GM10248 (cell line): ENCODE measurements around the gene IFI27L1.

Experiments
- CTCF ChIA-PET: fragments of 300-600 bp; sonication (Branson Sonifier 250); formaldehyde crosslinking; extraction: SDS; loops from one replicate; lab custom pipeline; 2021; ENCODE audit warnings: antibody characterized with exemption; lab: Yijun Ruan, JAX
- POLR2A ChIA-PET: fragments of 350-650 bp; sonication (Branson Sonifier 250); formaldehyde crosslinking; extraction: SDS; loops from one replicate; lab custom pipeline; 2020; ENCODE audit warnings: antibody characterized with exemption; lab: Yijun Ruan, JAX
- DNase-seq: peaks from one replicate; pipeline ENCODE4 v3.0.0; 2012; ENCODE audit errors: extremely low spot score
- CTCF ChIP-seq: IDR thresholded peaks from 2 replicates; pipeline ENCODE4 v1.5.1; 2012; ENCODE audit warnings: mild to moderate bottlenecking, low read depth; ENCODE audit errors: extremely low read depth, missing control alignments, control extremely low read depth

Gene IFI27L1

GRCh38 chr14:94126419-94126677, 45.2 kb downstream of the IFI27L1 start:
- TF ChIP-seq CTCF: no peak
- ChIA-PET POLR2A (no interaction called here), CTCF (interaction anchor here (6.8 kb wide), 1 partner anchor 11 kb away, joined by 46 read pairs; no protein-coding TSS in a partner anchor)
- no peak for DNase-seq

- DNase-seq: no peak
- ChIA-PET POLR2A (no interaction called here), CTCF (interaction anchor here (2.6 to 6.8 kb wide), 2 partner anchors 11 to 90 kb away, joined by 15 to 46 read pairs; no protein-coding TSS in a partner anchor)
- no peak for TF ChIP-seq CTCF
Measured at GRCh38 chr14:94126800-94127199, 45.7 kb downstream of the IFI27L1 start.

- CTCF ChIA-PET: interaction anchor here (1.5 to 6.8 kb wide), 4 partner anchors 10 to 90 kb away, joined by 5 to 46 read pairs (median 10); no protein-coding TSS in a partner anchor
- DNase-seq: no peak
- no peak for TF ChIP-seq CTCF
- POLR2A ChIA-PET: no interaction called here
Measured at GRCh38 chr14:94127330-94127729, 46.2 kb downstream of the IFI27L1 start.

- CTCF ChIA-PET: interaction anchor here (1.1 to 6.8 kb wide), 8 partner anchors 9 to 91 kb away, joined by 3 to 46 read pairs (median 4); partner anchors contain the start of genes DDX24 and IFI27L1
- DNase-seq: no peak
- no peak for TF ChIP-seq CTCF
- POLR2A ChIA-PET: no interaction called here
Measured at GRCh38 chr14:94128216-94128839, 47.2 kb downstream of the IFI27L1 start.

- CTCF ChIA-PET: interaction anchor here (0.7 to 6.8 kb wide), 12 partner anchors 8 to 419 kb away, joined by 3 to 46 read pairs (median 4); partner anchors contain the start of genes DDX24, IFI27L1 and OTUB2
Measured at GRCh38 chr14:94129111-94129757, 48.1 kb downstream of the IFI27L1 start, which contains the start of gene IFI27L2. IFI27L2 (minus strand) TSS chr14:94129604; CDS start chr14:94129564, 40 bp downstream.

More at GRCh38 chr14:94129111-94129757, 48.1 kb downstream of the IFI27L1 start, which contains the start of gene IFI27L2:
- POLR2A ChIA-PET: interaction anchor here (0.6 kb wide), 1 partner anchor 386 kb away, joined by 3 read pairs; no protein-coding TSS in a partner anchor
- TF ChIP-seq CTCF: peak; percentile 2
- peak; percentile 95 for DNase-seq
